ENCODE data around the gene LRP1. TPM values are rescaled to one million over a fixed set of nuclear protein-coding genes. Genes with fewer than 3 reads are reported as not detected.
A peak's percentile ranks its signal among the peaks of the same experiment; 100 is the strongest.

LRP1 gene
- total RNA-seq, 1 donor from 2014 or later: 221 TPM

GRCh38 chr12:57223191-57224165 lies 95.2 kb downstream of the LRP1 start:
- no peak for DNase-seq

DNA sequence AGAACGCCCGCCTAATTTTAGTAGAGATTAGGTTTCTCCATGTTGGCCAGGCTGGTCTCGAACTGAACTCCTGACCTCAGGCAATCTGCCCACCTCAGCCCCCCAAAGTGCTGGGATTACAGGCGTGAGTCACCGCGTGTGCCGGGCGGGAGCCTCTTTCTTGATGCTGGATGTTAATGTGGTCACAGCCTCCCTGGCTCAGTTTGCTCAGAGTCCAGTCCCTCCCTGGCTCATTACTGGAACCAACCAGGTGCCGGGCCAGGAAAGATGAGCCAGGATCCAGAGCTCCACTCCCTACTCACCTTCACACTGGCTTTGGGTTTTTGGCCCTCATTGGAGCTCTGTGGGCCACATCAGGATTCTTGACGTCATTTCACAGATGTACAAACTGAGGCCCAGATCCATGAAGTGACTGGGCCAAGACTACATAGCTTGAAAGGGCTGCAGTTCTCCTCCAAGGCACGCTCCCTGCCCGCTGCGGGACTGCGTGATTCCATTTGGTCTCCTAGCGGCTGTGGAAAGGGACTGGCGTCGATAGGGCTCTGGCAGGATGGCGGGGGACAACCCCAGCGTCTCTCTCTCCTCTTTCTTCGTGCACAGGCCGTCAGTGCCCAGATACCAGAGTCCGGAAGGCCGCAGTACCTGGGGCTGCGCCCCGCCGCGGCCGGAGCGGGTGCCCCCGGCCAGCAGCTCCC lies 96.1 kb downstream of the LRP1 start:
- no peak for DNase-seq

GRCh38 chr12:57224973-57225679 lies 96.8 kb downstream of the LRP1 start:
- DNase-seq: peak; percentile 55

DNA sequence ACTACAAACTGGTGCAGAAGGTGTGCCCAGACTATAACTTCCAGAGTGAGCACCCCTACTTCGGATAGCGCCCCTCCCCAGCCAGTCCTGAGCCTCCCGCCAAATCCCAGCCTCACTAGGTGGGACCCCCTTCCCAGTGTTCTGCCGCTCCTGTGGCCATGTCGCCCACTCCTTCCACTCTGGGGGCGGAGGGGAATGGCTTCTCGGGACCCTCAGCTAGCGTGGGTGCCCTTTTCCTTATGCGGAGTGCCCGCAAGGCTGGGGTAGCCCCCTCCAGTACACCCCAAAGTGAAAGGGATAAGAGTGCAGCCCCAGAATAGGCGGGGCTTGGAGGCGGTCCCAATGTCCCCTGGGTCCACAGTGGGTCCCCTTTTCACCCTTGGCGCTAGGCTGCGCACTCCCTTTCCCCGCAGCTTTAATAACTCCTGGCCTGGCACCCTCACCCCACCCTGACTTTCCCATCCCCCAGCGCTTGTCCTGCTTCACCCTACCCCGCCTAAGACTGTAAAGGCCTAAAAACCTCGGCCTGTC lies 97.5 kb downstream of the LRP1 start:
- no peak for DNase-seq

DNA sequence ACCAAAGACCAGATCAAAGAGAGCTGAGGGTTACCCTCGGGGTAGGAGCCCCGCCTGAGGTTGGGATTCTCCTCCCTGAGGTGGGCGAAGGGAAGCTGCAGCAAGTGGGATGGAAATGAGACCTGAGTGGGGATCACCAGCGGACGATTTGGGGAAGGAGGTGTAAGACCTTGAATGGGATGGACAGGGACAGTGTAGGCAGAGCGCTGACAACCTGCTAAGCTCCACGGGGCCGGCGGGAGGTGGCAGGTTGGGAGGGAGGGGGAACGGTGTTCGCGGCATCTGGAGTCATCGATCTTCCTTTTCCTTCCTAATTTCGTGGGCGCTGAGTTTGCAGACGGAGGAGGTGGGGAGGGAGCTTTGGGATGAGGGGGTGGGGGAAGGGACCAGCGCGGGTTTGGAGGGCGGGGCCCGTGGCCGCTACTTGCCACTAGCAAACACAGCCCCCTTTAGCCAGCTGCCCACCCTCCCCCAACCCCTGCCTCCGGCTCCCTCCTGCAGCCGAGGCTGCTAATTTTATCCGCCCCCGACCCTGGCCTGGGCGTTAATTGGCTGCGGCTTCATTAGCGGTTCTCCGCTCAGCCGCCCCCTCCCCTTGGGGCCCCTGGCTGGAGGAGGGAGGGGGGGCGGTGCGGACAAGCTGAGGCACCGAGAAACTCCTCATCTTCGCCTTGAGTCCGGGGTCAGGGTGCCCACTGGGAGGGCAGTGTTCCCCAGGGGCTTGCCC lies 98.5 kb downstream of the LRP1 start:
- DNase-seq: no peak

- DNase-seq: no peak
These were observed 99.2 kb downstream of the LRP1 start for GRCh38 chr12:57227315-57228115.

- no peak for DNase-seq
These were observed 100.9 kb downstream of the LRP1 start for GRCh38 chr12:57229046-57229633.

GRCh38 chr12:57229634-57230380 lies 101.5 kb downstream of the LRP1 start, which contains the start of gene SHMT2:
Gene SHMT2, plus strand, starts transcription at chr12:57229711. Its CDS starts 68 bp downstream, at chr12:57229779.
- DNase-seq: peak; percentile 98

DNA sequence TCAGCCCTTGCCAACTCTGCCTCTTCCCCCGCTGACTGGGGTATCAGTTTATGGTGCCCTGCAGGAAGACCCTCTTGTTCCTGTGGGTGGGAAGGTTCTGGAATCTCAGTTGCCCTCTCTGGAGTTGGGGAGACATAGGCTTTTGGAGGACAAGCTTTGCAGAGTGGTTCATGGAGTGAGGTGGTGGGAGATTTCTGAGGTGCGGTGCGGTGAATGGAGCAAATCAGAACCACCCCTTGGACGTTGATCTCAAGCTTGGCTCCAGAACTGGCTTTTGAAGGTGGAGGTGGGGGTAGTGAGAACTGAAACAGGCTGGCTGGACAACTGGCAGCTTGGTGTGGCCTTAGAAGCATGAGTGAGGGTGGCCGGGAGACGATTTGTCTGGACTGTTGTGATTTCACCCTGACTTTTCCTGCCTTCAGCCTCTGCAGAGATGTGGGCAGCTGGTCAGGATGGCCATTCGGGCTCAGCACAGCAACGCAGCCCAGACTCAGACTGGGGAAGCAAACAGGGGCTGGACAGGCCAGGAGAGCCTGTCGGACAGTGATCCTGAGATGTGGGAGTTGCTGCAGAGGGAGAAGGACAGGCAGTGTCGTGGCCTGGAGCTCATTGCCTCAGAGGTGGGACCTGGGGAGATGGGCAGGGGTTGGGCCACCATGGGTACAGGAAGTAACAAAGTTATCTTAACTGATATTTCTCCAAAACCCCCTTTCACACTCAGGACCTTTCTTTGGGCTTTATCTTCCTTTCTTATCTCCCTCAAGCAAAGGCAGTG lies 102.3 kb downstream of the LRP1 start:
- DNase-seq: no peak

DNA sequence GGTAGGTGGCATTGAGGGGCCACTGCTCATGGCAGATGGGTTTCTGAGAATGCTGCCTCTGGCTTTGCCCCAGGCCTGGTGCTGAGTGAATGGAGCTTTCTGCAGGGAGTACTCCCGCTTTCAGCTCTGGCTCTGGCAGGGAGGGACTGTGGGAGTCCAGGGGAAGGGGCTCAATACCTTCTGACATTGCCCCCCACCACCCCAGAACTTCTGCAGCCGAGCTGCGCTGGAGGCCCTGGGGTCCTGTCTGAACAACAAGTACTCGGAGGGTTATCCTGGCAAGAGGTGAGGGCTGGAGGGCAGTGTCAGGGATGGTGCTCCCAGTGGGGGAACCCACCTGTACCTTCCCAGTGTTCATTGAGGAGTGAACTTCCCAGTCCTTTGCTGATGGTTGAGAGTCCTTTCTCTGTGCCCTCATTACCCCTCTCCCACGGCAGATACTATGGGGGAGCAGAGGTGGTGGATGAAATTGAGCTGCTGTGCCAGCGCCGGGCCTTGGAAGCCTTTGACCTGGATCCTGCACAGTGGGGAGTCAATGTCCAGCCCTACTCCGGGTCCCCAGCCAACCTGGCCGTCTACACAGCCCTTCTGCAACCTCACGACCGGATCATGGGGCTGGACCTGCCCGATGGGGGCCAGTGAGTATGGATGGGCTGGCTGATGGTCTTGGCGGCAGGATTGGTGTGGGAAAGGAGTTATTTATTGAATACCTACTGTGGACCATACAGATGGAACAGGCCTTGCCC lies 103.2 kb downstream of the LRP1 start:
- DNase-seq: no peak

- no peak for DNase-seq
These were observed 104.0 kb downstream of the LRP1 start for GRCh38 chr12:57232156-57232756.

DNA sequence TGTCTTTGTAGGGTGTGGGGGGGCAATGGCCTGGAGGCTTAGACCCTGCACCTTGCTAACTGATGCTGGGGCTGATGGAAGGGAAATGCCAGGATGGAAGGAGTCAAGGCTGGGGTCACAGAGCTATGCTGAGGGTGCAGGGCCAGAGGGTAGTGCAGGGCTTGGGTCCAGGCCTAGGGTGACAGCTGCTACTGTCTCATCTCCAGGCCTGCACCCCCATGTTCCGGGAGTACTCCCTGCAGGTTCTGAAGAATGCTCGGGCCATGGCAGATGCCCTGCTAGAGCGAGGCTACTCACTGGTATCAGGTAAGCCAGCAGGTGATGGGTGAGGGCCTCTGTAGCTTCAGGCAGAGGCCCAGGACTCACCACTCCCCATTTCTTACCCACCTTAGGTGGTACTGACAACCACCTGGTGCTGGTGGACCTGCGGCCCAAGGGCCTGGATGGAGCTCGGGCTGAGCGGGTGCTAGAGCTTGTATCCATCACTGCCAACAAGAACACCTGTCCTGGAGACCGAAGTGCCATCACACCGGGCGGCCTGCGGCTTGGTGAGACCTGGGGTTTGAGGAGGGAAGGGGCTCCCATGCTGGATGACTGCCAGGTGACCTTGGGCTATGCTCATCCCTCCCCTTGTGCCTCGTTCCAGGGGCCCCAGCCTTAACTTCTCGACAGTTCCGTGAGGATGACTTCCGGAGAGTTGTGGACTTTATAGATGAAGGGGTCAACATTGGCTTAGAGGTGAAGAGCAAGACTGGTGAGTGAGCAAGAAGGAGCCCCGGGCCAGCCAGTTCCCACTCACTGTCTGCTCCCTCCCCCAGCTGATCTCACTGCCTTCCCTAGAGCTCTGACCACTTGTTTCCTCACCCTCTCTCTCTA lies 105.3 kb downstream of the LRP1 start:
- DNase-seq: no peak

GRCh38 chr12:57234233-57234570 lies 105.9 kb downstream of the LRP1 start:
- no peak for DNase-seq

DNA sequence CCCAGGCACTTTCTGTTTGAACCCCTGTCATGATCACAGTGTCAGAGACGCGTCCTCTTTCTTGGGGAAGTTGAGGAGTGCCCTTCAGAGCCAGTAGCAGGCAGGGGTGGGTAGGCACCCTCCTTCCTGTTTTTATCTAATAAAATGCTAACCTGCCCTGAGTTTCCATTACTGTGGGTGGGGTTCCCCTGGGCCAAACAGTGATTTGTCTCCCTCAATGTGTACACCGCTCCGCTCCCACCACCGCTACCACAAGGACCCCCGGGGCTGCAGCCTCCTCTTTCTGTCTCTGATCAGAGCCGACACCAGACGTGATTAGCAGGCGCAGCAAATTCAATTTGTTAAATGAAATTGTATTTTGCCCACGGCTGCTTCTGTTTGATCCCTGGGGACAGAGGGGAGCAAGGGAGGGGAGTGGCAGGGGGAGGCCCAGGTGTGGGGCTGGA lies 106.3 kb downstream of the LRP1 start:
- no peak for DNase-seq

DNA sequence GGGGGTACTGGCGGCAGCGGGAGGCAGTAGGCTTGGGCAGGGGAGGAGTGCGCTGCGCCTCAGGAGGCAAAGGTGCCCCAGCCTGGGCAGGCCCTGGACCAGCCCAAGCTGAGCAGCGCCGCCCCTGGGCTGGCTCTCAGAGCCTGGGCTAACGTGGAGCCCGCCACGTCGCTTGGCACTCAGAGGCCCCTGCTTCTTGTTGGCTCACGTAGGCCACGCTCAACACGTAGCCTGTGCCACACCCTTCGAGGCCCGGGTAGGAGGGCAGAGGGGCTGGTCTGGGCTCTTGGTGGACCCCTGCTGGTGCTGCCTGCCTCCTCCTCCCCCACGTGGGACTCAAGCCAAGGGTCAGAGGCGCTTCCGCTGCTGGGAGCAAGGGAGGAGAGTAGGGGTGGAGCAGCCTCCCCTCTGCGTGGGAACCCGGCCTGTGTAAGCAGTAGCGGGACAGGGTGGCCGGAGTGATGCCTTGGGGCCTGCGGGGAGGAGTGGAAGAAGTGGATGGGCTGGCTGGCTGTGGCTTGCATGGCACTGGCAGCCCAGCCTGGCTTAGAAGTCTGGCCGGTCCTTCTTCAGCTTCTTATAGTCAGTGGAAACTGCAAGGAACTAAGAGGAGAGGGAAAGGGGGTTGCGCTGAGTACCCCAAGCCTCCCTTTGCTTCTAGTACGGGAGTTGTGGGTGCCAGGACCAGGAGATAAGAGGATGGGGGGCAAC lies 106.9 kb downstream of the LRP1 start:
- DNase-seq: peak; percentile 67

- DNase-seq: no peak
These were observed 107.4 kb downstream of the LRP1 start for GRCh38 chr12:57235728-57236131.
